H1 (cell line): ENCODE data around the gene TMEM221. TPM values are rescaled to one million over a fixed set of nuclear protein-coding genes. Genes with fewer than 3 reads are reported as not detected.

Source experiments
- CTCF ChIA-PET: fragments of 300-600 bp; sonication (Branson Sonifier 250); formaldehyde crosslinking; loops from one replicate; lab custom pipeline; 2021; ENCODE audit not compliant: partially characterized antibody; lab: Charles Lee
- POLR2A ChIA-PET: fragments of 300-600 bp; sonication (Branson Sonifier 250); formaldehyde crosslinking; loops from one replicate; lab custom pipeline; 2021; ENCODE audit warnings: inconsistent platforms; ENCODE audit not compliant: partially characterized antibody; lab: Charles Lee
- DNase-seq, 2 experiments: peaks; one replicate each; pipeline versions ENCODE4 v3.0.0 to v3.0.0-alpha.2; 2010 to 2022; ENCODE audit warnings: low spot score in 2 of 2, low read depth in 1 of 2, mixed read lengths in 1 of 2
- FAIRE-seq: peaks from 2 replicates; lab custom pipeline; 2011; peaks lifted over from hg19 to GRCh38; lab: Jason Lieb, UNC
- H2AFZ ChIP-seq: 2 replicates; pipeline ENCODE4 v1.8.1; 2012; ENCODE audit warnings: low read length, inconsistent platforms
- H2AK5ac ChIP-seq: 2 replicates; pipeline ENCODE4 v1.6.1; 2013; ENCODE audit warnings: low read depth, low read length
- H2BK120ac ChIP-seq: replicated peaks from 2 replicates; pipeline ENCODE3; 2013; ENCODE audit warnings: low read depth, low read length, inconsistent platforms
- H2BK12ac ChIP-seq: 2 replicates; pipeline ENCODE4 v1.6.1; 2013; ENCODE audit warnings: low read depth, low read length
- H2BK15ac ChIP-seq: 2 replicates; pipeline ENCODE4 v1.6.1; 2013; ENCODE audit warnings: low read length
- H2BK20ac ChIP-seq: 2 replicates; pipeline ENCODE4 v1.6.1; 2013; ENCODE audit warnings: low read length
- H2BK5ac ChIP-seq: 2 replicates; pipeline ENCODE4 v1.6.1; 2013; ENCODE audit warnings: low read depth, low read length
- H3K14ac ChIP-seq: 2 replicates; pipeline ENCODE4 v1.6.1; 2013; ENCODE audit warnings: inconsistent platforms; ENCODE audit not compliant: insufficient read length
- H3K18ac ChIP-seq: 2 replicates; pipeline ENCODE4 v1.6.1; 2013; ENCODE audit warnings: low read length; ENCODE audit errors: extremely low read depth
- H3K23ac ChIP-seq: 2 replicates; pipeline ENCODE4 v1.6.1; 2013; ENCODE audit warnings: inconsistent platforms; ENCODE audit not compliant: insufficient read length
- H3K23me2 ChIP-seq: 2 replicates; pipeline ENCODE4 v1.6.1; 2013; ENCODE audit warnings: low read depth, low read length
- H3K27ac ChIP-seq: 2 replicates; pipeline ENCODE4 v1.6.1; 2011; ENCODE audit warnings: low read depth, low read length, inconsistent platforms
- H3K27me3 ChIP-seq, 4 experiments: replicated peaks in 1 of 4; 1 replicate in 1 of 4; 2 replicates in 3 of 4; pipeline versions ENCODE4 v1.6.1 to v1.8.1; 2011 to 2013; ENCODE audit warnings: low read length in 3 of 4, mild to moderate bottlenecking in 3 of 4, inconsistent platforms in 2 of 4, mixed read lengths in 2 of 4, moderate library complexity in 1 of 4; ENCODE audit not compliant: control insufficient read depth in 3 of 4, insufficient read depth in 3 of 4; ENCODE audit errors: extremely low read depth in 1 of 4
- H3K36me3 ChIP-seq, 4 experiments: 2 replicates each; pipeline versions ENCODE4 v1.6.1 to v1.8.1; 2011 to 2013; ENCODE audit warnings: mild to moderate bottlenecking in 4 of 4, low read length in 3 of 4, moderate library complexity in 2 of 4, control low read depth in 1 of 4, inconsistent platforms in 1 of 4; ENCODE audit not compliant: insufficient read depth in 4 of 4, control insufficient read depth in 2 of 4
- H3K4ac ChIP-seq: replicated peaks from 2 replicates; pipeline ENCODE3; 2013; ENCODE audit warnings: low read length, low read depth, mixed read lengths, inconsistent platforms; ENCODE audit not compliant: insufficient read length
- H3K4me1 ChIP-seq, 4 experiments: replicated peaks in 1 of 4; 1 replicate in 1 of 4; 2 replicates in 3 of 4; pipeline versions ENCODE4 v1.6.1 to v1.8.1; 2011 to 2013; ENCODE audit warnings: low read length in 3 of 4, inconsistent platforms in 2 of 4, mixed read lengths in 1 of 4; ENCODE audit not compliant: insufficient read depth in 4 of 4, control insufficient read depth in 3 of 4
- H3K4me2 ChIP-seq, 2 experiments: 2 replicates each; pipeline versions ENCODE4 v1.6.1 to v1.8.1; 2011 to 2013; ENCODE audit warnings: low read depth in 2 of 2, low read length in 2 of 2, control low read depth in 1 of 2, inconsistent platforms in 1 of 2, mild to moderate bottlenecking in 1 of 2; ENCODE audit not compliant: insufficient read depth in 1 of 2
- H3K4me3 ChIP-seq, 4 experiments: fragments of 200-600, 300-600 bp in 1 of 4; sonication (generic), shearing (Covaris generic), sonication (Bioruptor Twin) in 1 of 4; 2 replicates each; pipeline versions ENCODE4 v1.5.1 to v1.8.1; 2011 to 2016; ENCODE audit warnings: low read length in 4 of 4, low read depth in 3 of 4, control low read depth in 2 of 4, inconsistent platforms in 2 of 4, mild to moderate bottlenecking in 2 of 4, mixed read lengths in 1 of 4, moderate library complexity in 1 of 4; ENCODE audit not compliant: insufficient read depth in 2 of 4; ENCODE audit errors: extremely low read depth in 1 of 4
- H3K56ac ChIP-seq: replicated peaks from 2 replicates; pipeline ENCODE3; 2013; ENCODE audit warnings: low read depth, mild to moderate bottlenecking, mixed read lengths, low read length, inconsistent platforms; ENCODE audit not compliant: insufficient read length
- H3K79me1 ChIP-seq: 2 replicates; pipeline ENCODE4 v1.6.1; 2013; ENCODE audit warnings: low read depth, low read length, control low read depth
- H3K79me2 ChIP-seq, 2 experiments: 2 replicates each; pipeline versions ENCODE4 v1.6.1 to v1.8.1; 2012 to 2013; ENCODE audit warnings: low read length in 2 of 2, mild to moderate bottlenecking in 2 of 2, inconsistent platforms in 1 of 2; ENCODE audit not compliant: insufficient read depth in 2 of 2, control insufficient read depth in 1 of 2
- H3K9ac ChIP-seq, 4 experiments: replicated peaks in 1 of 4; 1 replicate in 1 of 4; 2 replicates in 3 of 4; pipeline versions ENCODE4 v1.6.1 to v1.8.1; 2011 to 2013; ENCODE audit warnings: low read depth in 3 of 4, low read length in 3 of 4, control low read depth in 2 of 4, mild to moderate bottlenecking in 2 of 4, moderate library complexity in 2 of 4, inconsistent platforms in 1 of 4; ENCODE audit errors: extremely low read depth in 1 of 4
- H3K9me3 ChIP-seq, 2 experiments: 2 replicates each; pipeline versions ENCODE4 v1.6.1 to v1.8.1; 2012 to 2013; ENCODE audit warnings: mild to moderate bottlenecking in 2 of 2, moderate library complexity in 2 of 2, control low read depth in 1 of 2, inconsistent platforms in 1 of 2, low read depth in 1 of 2, low read length in 1 of 2, mixed read lengths in 1 of 2; ENCODE audit not compliant: insufficient read depth in 2 of 2
- H4K20me1 ChIP-seq, 2 experiments: replicated peaks in 1 of 2; 2 replicates each; pipeline versions ENCODE3 to v1.8.1; 2011 to 2013; ENCODE audit warnings: inconsistent platforms in 2 of 2, low read length in 2 of 2, mild to moderate bottlenecking in 1 of 2; ENCODE audit not compliant: insufficient read depth in 2 of 2, control insufficient read depth in 1 of 2
- H4K5ac ChIP-seq: 2 replicates; pipeline ENCODE4 v1.6.1; 2013; ENCODE audit warnings: low read length, low read depth, mixed read lengths, inconsistent platforms; ENCODE audit not compliant: insufficient read length
- H4K8ac ChIP-seq: 2 replicates; pipeline ENCODE4 v1.8.0; 2013; ENCODE audit warnings: mild to moderate bottlenecking, moderate library complexity, low read length, inconsistent platforms; ENCODE audit not compliant: insufficient read depth; ENCODE audit errors: extremely low read depth
- H4K91ac ChIP-seq: replicated peaks from 2 replicates; pipeline ENCODE3; 2013; ENCODE audit warnings: low read length, mixed read lengths, inconsistent platforms; ENCODE audit not compliant: insufficient read length
- ASH2L ChIP-seq: fragments of 200-600, 300-600 bp; sonication (generic); IDR thresholded peaks from one replicate; pipeline ENCODE4 v1.7.1; 2017; ENCODE audit warnings: low read length
- BRCA1 ChIP-seq: IDR thresholded peaks from 2 replicates; pipeline ENCODE4 v1.6.1; 2012; ENCODE audit warnings: low read depth, low read length, improper control_type of control experiment
- CEBPB ChIP-seq: IDR thresholded peaks from 2 replicates; pipeline ENCODE4 v1.6.1; 2012; ENCODE audit warnings: low read depth, low read length
- CTBP2 ChIP-seq: IDR thresholded peaks from 2 replicates; pipeline ENCODE4 v1.7.0; 2011; ENCODE audit warnings: borderline replicate concordance, mild to moderate bottlenecking, moderate library complexity, mixed read lengths, low read length; ENCODE audit not compliant: insufficient read depth, insufficient read length
- EZH2 ChIP-seq: fragments of 200-600 bp; sonication (generic); IDR thresholded peaks from 2 replicates; pipeline ENCODE4 v1.7.1; 2012; ENCODE audit warnings: low read depth, mild to moderate bottlenecking, moderate library complexity, low read length, inconsistent platforms; ENCODE audit not compliant: severe bottlenecking
- FOSL1 ChIP-seq: IDR thresholded peaks from 2 replicates; pipeline ENCODE4 v1.6.1; 2011; ENCODE audit warnings: mild to moderate bottlenecking, low read depth, low read length, moderate library complexity; ENCODE audit not compliant: insufficient read depth
- HDAC6 ChIP-seq: IDR thresholded peaks from one replicate; pipeline ENCODE4 v1.7.1; 2012; ENCODE audit warnings: low read depth, mild to moderate bottlenecking, inconsistent platforms, low read length, moderate library complexity
- POLR2A ChIP-seq, 2 experiments: IDR thresholded peaks; 1 replicate in 1 of 2; 2 replicates in 1 of 2; pipeline ENCODE4 v1.6.1; 2011; ENCODE audit warnings: low read depth in 2 of 2, low read length in 2 of 2, mild to moderate bottlenecking in 2 of 2; ENCODE audit errors: control extremely low read depth in 1 of 2
- RBBP5 ChIP-seq: IDR thresholded peaks from 2 replicates; pipeline ENCODE4 v1.7.1; 2012; ENCODE audit warnings: low read depth, mild to moderate bottlenecking, inconsistent platforms, low read length, moderate library complexity, borderline replicate concordance
- SRF ChIP-seq: IDR thresholded peaks from 2 replicates; pipeline ENCODE4 v1.6.1; 2011; ENCODE audit warnings: mild to moderate bottlenecking, low read depth, low read length, moderate library complexity
- WGBS, 2 experiments: shearing (Covaris generic) in 1 of 2; methylation state at CpG; one replicate each; pipeline versions ENCODE4 v1.1.6 to v1.1.7; 2013 to 2015; ENCODE audit warnings: low lambda C conversion rate in 2 of 2, mixed read lengths in 2 of 2, inconsistent platforms in 1 of 2, low coverage in 1 of 2, missing lambda C conversion rate in 1 of 2; ENCODE audit not compliant: insufficient replicate concordance in 2 of 2, insufficient coverage in 1 of 2, insufficient read length in 1 of 2; ENCODE audit errors: extremely low coverage in 1 of 2, missing lambda C conversion rate in 1 of 2; 5-methylcytosine and 5-hydroxymethylcytosine counted together
- polyA plus RNA-seq, 7 experiments: library from polyadenylated mRNA; depleted of rRNA in 3 of 7; stranded (reverse) in 5 of 7; unstranded in 2 of 7; fragments of >200 nt in 5 of 7; fragments of 200-250 nt in 2 of 7; gene quantifications; 1 replicate in 5 of 7; 2 replicates in 1 of 7; 4 replicates in 1 of 7; pipeline versions ENCODE4 v1.2.1 to v1.2.3, GENCODE V29; 2011 to 2013; ENCODE audit warnings: missing spikeins in 2 of 7, mixed read lengths in 2 of 7
- total RNA-seq: library from RNA; stranded (reverse); fragmentation: NEBNext Ultra II Directional; extraction: Animal tissue kit (Norgen Biotek cat#: 25700); gene quantifications from 2 replicates; pipeline ENCODE4 v1.2.1, GENCODE V29; 2021
- TF ChIP-seq, protein P1 (sequence below): IDR thresholded peaks from 2 replicates; pipeline ENCODE4 v1.6.1; 2011; ENCODE audit warnings: low read depth, mild to moderate bottlenecking, low read length; ENCODE audit not compliant: insufficient read depth
- TF ChIP-seq, protein P2 (sequence below): IDR thresholded peaks from 2 replicates; pipeline ENCODE4 v1.6.1; 2012; ENCODE audit warnings: inconsistent platforms

Gene TMEM221
- total and polyA plus RNA-seq, 2 of the 8 experiments (the other 6 are each of a cell fraction or from before 2014, with no cell fraction given), result 1.4 to 2.0 TPM

DNA sequence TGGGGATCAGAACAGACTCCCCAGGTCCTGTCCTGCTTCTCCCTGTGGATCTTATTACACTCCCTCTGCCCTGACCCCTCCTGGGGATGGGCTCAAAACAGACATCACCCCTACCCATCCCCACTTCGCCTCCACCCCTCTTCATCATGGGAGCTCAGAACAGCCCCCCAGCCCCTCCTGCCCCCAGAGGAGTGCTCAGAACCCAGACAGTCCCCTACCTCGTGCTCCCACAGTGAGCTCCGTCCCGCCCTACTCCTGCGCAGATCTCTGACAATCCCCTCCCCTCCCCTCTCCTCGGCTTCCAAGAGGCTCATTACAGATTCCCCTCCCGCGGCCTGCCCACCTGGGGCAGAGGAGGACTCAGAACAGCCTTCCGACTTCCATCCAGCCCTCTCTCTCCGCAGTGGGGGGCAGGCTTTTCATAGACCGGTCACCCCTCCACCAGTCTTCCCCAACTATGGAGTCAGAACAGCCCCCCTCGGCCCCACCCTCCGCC is 6.2 kb upstream of the TMEM221 start:
- FAIRE-seq (no peak), DNase-seq (peak in 1 of 2 experiments; percentile 66)
- Histone ChIP-seq H2BK15ac (peak overlapping the region; percentile 81; the same call in 1 of the 2 replicates), H3K36me3 (no peaks in the 10 kb centered on the region), H2BK12ac (peak overlapping the region; percentile 60; the same call in 1 of the 2 replicates), H2BK120ac (no peak overlapping the region), H2BK20ac (no peak overlapping the region), H3K4me2 (peak overlapping the region; percentile 73 to 75), H3K27ac (no peak overlapping the region), H3K9ac (no peak overlapping the region), H3K79me1 (no peaks in the 10 kb centered on the region), H4K20me1 (peaks cover 0 to 1% of the 10 kb centered on the region in 2 experiments), H2AFZ (peak overlapping the region; percentile 58; the same call in 1 of the 2 replicates), H4K5ac (no peak overlapping the region), H3K4ac (no peak overlapping the region), H3K23ac (no peak overlapping the region), H3K18ac (no peak overlapping the region), H3K27me3 (peaks cover 6 to 31% (median 22%) of the 10 kb centered on the region in 4 experiments), H3K4me1 (peaks cover 0 to 9% (median 4%) of the 10 kb centered on the region in 4 experiments; a peak in 5 of 7 replicates), H4K8ac (no peak overlapping the region), H3K9me3 (no peaks in the 10 kb centered on the region), H3K79me2 (no peaks in the 10 kb centered on the region), H2AK5ac (no peak overlapping the region), H3K4me3 (peak overlapping the region; percentile 12 to 56 (median 36); a peak in 6 of 8 replicates), H3K56ac (no peak overlapping the region), H2BK5ac (no peak overlapping the region), H4K91ac (no peak overlapping the region), H3K23me2 (no peaks in the 10 kb centered on the region; the same call in 1 of the 2 replicates), H3K14ac (no peak overlapping the region)
- ChIA-PET CTCF (interaction anchor here (0.5 to 2.4 kb wide), 19 partner anchors 8 to 138 kb away, joined by 3 to 27 read pairs (median 5); partner anchors contain the start of gene BST2), POLR2A (interaction anchor here (0.6 to 1.4 kb wide), 4 partner anchors 11 to 75 kb away, joined by 3 to 13 read pairs (median 3); no protein-coding TSS in a partner anchor)
- WGBS, 2 experiments, result 4% methylated on average over 9 of the region's 13 CpGs; no CpG with 5 or more reads in 1 of the 2 experiments
- TF ChIP-seq EZH2, result no peak
- TF ChIP-seq CEBPB, result no peak
- no peak for TF ChIP-seq BRCA1
- TF ChIP-seq, protein P1, sequence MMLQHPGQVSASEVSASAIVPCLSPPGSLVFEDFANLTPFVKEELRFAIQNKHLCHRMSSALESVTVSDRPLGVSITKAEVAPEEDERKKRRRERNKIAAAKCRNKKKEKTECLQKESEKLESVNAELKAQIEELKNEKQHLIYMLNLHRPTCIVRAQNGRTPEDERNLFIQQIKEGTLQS, result no peak
- no peak; the same call in 1 of the 2 replicates for TF ChIP-seq RBBP5
- TF ChIP-seq POLR2A (IDR thresholded peaks at IDR 0.05; ENCODE audit: control extremely low read depth in 1 of 2, low read depth in 2 of 2, low read length in 2 of 2), result no peak
- TF ChIP-seq SRF, result no peak
- TF ChIP-seq, protein P2, sequence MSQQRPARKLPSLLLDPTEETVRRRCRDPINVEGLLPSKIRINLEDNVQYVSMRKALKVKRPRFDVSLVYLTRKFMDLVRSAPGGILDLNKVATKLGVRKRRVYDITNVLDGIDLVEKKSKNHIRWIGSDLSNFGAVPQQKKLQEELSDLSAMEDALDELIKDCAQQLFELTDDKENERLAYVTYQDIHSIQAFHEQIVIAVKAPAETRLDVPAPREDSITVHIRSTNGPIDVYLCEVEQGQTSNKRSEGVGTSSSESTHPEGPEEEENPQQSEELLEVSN, result peak; percentile 44; the same call in 1 of the 2 replicates
- peak; percentile 37 for TF ChIP-seq ASH2L
- TF ChIP-seq CTBP2, result no peak
- TF ChIP-seq HDAC6, result no peak
- TF ChIP-seq FOSL1, result no peak
